ENCODE measurements around the gene TIAM1.

Gene TIAM1

DNA sequence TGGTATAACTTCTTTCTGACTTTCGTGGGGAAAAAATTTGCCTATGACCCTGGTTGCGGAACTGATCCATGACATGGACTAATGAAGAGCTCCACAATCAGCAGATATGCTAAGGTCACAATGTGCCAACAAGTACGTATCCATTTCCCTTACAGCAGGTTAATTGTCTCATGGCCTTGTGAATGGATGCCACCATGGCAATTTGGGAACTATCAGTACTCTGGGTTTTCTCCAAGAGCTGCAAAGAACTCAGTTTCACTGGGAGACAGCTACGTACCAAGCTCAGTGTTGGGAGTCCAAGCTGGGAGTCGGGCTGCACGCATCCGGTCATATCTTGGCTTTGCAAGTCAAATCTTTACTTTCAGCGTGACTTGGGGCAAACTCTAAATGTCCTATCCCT lies 64.8 kb downstream of the TIAM1 start:
- Histone ChIP-seq H3K36me3 (ENCODE audit: control insufficient read depth, insufficient read depth, low read length) (no peaks in the 10 kb centered on the region), H3K4me3 (replicated peaks; ENCODE audit: low read depth, low read length) (no peak overlapping the region), H3K27me3 (replicated peaks; ENCODE audit: control insufficient read depth, insufficient read depth, low read length) (no peaks in the 10 kb centered on the region)
- TF ChIP-seq, protein P1, sequence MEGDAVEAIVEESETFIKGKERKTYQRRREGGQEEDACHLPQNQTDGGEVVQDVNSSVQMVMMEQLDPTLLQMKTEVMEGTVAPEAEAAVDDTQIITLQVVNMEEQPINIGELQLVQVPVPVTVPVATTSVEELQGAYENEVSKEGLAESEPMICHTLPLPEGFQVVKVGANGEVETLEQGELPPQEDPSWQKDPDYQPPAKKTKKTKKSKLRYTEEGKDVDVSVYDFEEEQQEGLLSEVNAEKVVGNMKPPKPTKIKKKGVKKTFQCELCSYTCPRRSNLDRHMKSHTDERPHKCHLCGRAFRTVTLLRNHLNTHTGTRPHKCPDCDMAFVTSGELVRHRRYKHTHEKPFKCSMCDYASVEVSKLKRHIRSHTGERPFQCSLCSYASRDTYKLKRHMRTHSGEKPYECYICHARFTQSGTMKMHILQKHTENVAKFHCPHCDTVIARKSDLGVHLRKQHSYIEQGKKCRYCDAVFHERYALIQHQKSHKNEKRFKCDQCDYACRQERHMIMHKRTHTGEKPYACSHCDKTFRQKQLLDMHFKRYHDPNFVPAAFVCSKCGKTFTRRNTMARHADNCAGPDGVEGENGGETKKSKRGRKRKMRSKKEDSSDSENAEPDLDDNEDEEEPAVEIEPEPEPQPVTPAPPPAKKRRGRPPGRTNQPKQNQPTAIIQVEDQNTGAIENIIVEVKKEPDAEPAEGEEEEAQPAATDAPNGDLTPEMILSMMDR (IDR thresholded peaks at IDR 0.05; ENCODE audit: insufficient read depth, low read length, poor library complexity, severe bottlenecking) = no peak
- DNase-seq (ENCODE audit: extremely low read depth, insufficient read length) = no peak

DNA sequence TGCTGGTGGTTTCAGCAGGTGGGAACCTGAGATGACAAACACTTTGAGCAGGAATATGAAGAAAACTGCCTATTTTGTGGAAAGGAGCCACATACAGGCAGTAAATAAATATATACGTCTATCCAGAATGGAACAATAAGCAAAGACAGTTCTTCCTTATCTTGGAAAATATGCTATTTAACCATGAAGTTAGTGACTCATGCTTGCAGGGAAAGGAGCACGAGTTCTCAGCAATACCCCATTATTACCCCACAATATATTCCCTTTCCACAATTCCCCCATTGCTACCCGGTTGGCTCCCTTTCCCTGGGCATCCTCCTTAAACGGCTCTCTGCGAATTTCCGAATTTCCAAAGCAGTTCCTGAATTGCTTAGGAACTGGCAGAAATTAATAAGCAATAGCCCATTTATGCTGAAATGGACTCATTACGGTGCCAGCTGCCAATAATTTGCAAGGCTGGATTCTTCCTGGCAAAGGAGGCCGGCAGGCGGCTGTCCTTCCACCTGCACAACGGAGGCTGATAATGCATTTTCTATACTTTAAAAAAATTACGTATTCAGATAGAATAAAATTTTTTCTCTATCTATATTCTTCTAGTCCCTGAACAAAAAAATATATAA lies 65.4 kb downstream of the TIAM1 start:
- Histone ChIP-seq H3K27me3 (replicated peaks; ENCODE audit: control insufficient read depth, insufficient read depth, low read length) (no peaks in the 10 kb centered on the region), H3K36me3 (ENCODE audit: control insufficient read depth, insufficient read depth, low read length) (no peaks in the 10 kb centered on the region), H3K4me3 (replicated peaks; ENCODE audit: low read depth, low read length) (no peak overlapping the region)
- DNase-seq (ENCODE audit: extremely low read depth, insufficient read length) = no peak
- TF ChIP-seq, protein P1 (IDR thresholded peaks at IDR 0.05; ENCODE audit: insufficient read depth, low read length, poor library complexity, severe bottlenecking) = no peak

DNA sequence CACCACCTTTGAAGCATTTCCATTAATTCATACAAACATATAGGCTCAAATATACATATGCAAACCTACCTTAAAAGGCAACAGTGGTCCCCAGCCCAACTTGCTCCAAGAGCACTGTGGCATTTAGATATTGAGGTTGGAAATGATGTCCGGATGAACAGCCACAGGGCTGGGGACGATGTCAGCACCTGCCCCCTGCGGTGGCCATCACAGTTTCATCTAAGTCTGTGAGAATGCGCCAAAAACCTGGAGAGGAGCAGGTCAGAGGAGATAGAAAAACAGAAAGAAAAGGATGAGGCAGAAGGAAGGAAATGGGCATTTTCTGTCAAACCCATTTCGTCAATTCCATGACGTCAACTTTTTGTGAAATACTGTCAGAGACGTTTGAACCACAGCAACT lies 67.4 kb downstream of the TIAM1 start:
- DNase-seq (ENCODE audit: extremely low read depth, insufficient read length) = no peak
- TF ChIP-seq, protein P1 (IDR thresholded peaks at IDR 0.05; ENCODE audit: insufficient read depth, low read length, poor library complexity, severe bottlenecking) = no peak
- Histone ChIP-seq H3K36me3 (ENCODE audit: control insufficient read depth, insufficient read depth, low read length) (no peaks in the 10 kb centered on the region), H3K27me3 (replicated peaks; ENCODE audit: control insufficient read depth, insufficient read depth, low read length) (no peaks in the 10 kb centered on the region), H3K4me3 (replicated peaks; ENCODE audit: low read depth, low read length) (no peak overlapping the region)

- Histone ChIP-seq H3K27me3 (replicated peaks; ENCODE audit: control insufficient read depth, insufficient read depth, low read length) (no peaks in the 10 kb centered on the region), H3K36me3 (ENCODE audit: control insufficient read depth, insufficient read depth, low read length) (no peaks in the 10 kb centered on the region), H3K4me3 (replicated peaks; ENCODE audit: low read depth, low read length) (no peak overlapping the region)
- no peak for DNase-seq (ENCODE audit: extremely low read depth, insufficient read length)
- TF ChIP-seq, protein P1 (IDR thresholded peaks at IDR 0.05; ENCODE audit: insufficient read depth, low read length, poor library complexity, severe bottlenecking) = no peak
Measured at GRCh38 chr21:31275901-31276300, 68.2 kb downstream of the TIAM1 start.

DNA sequence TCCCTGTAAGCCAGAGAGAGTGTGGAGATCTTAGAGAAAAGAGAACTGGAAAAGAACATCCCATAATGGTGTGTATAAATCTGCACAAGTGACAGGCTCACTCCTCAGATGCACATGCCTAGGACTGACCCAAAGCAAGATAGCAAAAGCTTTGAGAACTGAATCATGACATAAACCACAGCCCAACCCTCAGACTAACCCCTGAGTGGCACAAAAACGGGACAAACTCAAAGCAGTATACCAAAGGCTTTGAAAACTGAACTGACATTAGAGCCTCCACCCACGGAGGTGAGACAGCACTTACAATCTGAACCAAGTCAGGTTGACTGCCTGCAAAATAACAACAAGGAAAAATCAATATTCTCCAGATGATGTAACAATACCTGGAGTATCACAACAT lies 70.8 kb downstream of the TIAM1 start:
- TF ChIP-seq, protein P1 (IDR thresholded peaks at IDR 0.05; ENCODE audit: insufficient read depth, low read length, poor library complexity, severe bottlenecking) = no peak

GRCh38 chr21:31268090-31268489 lies 76.0 kb downstream of the TIAM1 start:
- DNase-seq (ENCODE audit: extremely low read depth, insufficient read length) = no peak
- H3K4me3 ChIP-seq (replicated peaks; ENCODE audit: low read depth, low read length) = no peak overlapping the region

More for the DNA sequence above, 70.8 kb downstream of the TIAM1 start:
- DNase-seq (ENCODE audit: extremely low read depth, insufficient read length) = no peak
- Histone ChIP-seq H3K36me3 (ENCODE audit: control insufficient read depth, insufficient read depth, low read length) (no peaks in the 10 kb centered on the region), H3K27me3 (replicated peaks; ENCODE audit: control insufficient read depth, insufficient read depth, low read length) (no peaks in the 10 kb centered on the region), H3K4me3 (replicated peaks; ENCODE audit: low read depth, low read length) (no peak overlapping the region)

More at GRCh38 chr21:31268090-31268489, 76.0 kb downstream of the TIAM1 start:
- Histone ChIP-seq H3K36me3 (ENCODE audit: control insufficient read depth, insufficient read depth, low read length) (no peaks in the 10 kb centered on the region), H3K27me3 (replicated peaks; ENCODE audit: control insufficient read depth, insufficient read depth, low read length) (no peaks in the 10 kb centered on the region)
- TF ChIP-seq, protein P1 (IDR thresholded peaks at IDR 0.05; ENCODE audit: insufficient read depth, low read length, poor library complexity, severe bottlenecking) = no peak

Measured in GM06990 (cell line).